Mucosa of stomach (tissue), 1 donor: Measurements from ENCODE around the gene ELP2.
A peak's percentile ranks its signal among the peaks of the same experiment; 100 is the strongest.

ENCODE experiments used
- H3K27me3 ChIP-seq: one replicate; pipeline ENCODE4 v1.7.0; 2013; ENCODE audit warnings: mild to moderate bottlenecking, low read length; ENCODE audit not compliant: control insufficient read depth, insufficient read depth
- H3K36me3 ChIP-seq: one replicate; pipeline ENCODE4 v1.7.0; 2013; ENCODE audit warnings: low read length; ENCODE audit not compliant: control insufficient read depth, insufficient read depth
- H3K4me1 ChIP-seq: one replicate; pipeline ENCODE4 v1.7.0; 2013; ENCODE audit warnings: mild to moderate bottlenecking, low read length; ENCODE audit not compliant: control insufficient read depth, insufficient read depth
- H3K4me3 ChIP-seq: one replicate; pipeline ENCODE4 v1.7.0; 2013; ENCODE audit warnings: low read length
- H3K9ac ChIP-seq: one replicate; pipeline ENCODE4 v1.7.0; 2013; ENCODE audit warnings: mild to moderate bottlenecking, low read length, moderate library complexity
- H3K9me3 ChIP-seq: one replicate; pipeline ENCODE4 v1.7.0; 2013; ENCODE audit warnings: mild to moderate bottlenecking, low read length, moderate library complexity; ENCODE audit not compliant: control insufficient read depth
- donor health status: Pancreatic carcinoma.

The ELP2 gene

DNA sequence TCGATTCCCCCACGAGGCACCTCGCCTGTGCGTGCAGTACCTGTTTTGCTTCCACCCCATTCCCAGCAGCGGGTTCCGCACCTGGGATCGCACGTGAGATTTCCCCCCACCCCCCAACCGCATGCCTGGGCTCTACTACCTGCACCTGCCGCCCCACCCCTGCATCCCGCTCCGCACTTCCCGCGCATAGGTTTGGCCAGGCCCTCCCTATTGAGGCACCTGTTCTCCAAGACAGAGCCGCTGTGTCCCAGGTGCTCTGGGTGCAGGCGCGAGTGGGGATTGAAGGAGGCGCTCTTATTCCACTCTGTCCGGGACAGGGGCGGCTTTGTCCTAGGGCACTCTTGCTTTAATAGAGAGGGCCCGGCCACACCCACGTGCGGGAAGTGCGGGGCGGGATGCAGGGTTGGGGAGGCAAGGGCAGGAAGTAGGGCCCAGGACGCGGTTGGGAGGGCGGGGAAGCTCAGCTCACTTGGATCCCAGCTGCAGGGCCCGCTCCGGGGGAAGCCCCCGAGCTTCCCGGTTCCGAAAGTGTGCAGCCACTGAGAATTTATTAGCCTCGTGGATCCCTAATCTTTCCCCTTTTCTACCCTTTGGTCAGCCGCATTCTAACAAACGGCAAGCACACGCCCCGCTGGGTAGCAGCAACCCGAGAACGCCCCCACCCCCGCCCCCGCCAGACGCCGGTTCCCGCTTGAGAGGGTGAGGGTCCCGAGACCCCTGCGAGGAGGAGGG, 56.9 kb downstream of the ELP2 start:
- H3K9ac ChIP-seq, result peak overlapping the region; percentile 83
- peak overlapping the region; percentile 62 for H3K4me3 ChIP-seq
- no peaks in the 10 kb centered on the region for H3K9me3 ChIP-seq
- peaks cover 4% of the 10 kb centered on the region for H3K27me3 ChIP-seq
- no peaks in the 10 kb centered on the region for H3K36me3 ChIP-seq
- H3K4me1 ChIP-seq, result peaks cover 14% of the 10 kb centered on the region

DNA sequence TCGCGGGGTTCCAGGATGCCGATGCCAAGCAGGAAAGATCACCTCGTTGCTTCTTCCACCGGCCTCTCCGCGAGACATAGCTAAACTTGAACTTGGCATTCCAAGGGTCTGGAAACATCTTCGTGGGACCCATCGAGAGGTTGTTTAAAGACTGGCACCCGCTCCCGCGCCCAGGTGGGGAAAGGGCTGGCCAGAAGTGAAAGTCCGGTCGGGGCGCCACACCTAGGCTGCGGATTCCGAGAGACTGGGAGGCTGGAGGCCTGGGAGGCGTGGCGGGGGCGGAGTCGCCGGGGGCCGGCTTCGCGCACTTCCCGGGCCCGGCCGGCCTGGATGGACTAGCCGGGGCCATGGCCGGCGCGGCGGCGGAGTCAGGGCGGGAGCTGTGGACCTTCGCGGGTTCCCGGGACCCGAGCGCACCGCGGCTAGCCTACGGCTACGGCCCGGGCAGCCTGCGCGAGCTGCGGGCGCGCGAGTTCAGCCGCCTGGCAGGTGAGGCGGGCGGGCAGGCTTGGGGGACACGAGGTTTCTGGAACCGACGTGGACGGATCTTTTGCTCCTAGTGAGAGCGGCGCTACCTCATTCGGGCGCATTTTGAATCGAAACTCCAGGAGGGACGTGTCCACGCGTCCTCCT, 57.6 kb downstream of the ELP2 start, which contains the start of gene MOCOS:
TSS of gene MOCOS (plus strand) at position 305 of the 633 bp plus-strand sequence. CDS start at position 348, 43 bp downstream.
- H3K27me3 ChIP-seq, result peaks cover 4% of the 10 kb centered on the region
- peak within 1 kb of the TSS; percentile 62 for H3K4me3 ChIP-seq
- H3K4me1 ChIP-seq, result peaks cover 14% of the 10 kb centered on the region
- peak within 1 kb of the TSS; percentile 83 for H3K9ac ChIP-seq
- no peaks in the 10 kb centered on the region for H3K9me3 ChIP-seq
- no peaks in the 10 kb centered on the region for H3K36me3 ChIP-seq

DNA sequence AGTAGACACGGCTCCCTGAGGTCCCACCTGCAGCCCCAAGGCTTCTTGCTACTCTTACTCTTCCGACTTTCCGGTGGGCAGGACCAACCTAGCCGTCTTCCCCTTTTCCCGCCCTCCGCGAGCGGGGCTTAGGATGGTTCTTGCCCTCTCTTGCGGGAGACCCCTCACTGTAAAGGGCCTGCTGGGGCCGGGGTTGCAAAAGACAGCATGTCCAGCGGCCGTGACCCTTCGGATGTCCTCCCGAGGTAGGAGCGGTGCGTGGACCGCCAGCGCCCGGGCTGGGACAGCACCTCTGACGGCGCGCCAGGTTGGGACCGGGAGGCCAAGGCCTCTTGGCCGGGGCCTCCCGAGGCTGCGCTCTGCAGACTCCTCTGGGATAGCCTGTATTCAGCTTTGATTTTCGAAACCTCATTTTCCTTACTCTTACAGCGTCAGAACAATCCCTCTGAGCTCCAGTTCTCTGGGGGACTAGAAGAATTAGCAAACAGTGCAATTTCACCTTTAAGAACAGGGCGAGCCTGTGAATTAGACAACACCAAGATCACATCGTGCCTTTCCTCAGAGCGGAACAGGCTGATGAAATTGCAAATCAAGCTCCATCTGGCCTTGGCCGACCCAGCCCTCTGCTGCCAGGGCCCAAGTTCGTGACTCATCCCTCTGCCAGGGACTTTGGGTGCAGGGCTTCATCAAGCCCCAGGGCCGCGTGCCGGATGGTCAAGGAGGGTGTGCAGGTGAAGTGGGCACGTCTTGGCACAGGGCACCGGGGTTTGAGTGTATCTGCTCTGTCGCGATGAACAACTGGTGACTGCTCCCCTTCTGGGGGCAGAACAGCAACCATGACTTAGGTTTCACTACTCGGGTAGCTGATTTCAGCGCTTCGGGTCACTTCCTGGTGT, 58.4 kb downstream of the ELP2 start:
- H3K27me3 ChIP-seq, result peaks cover 4% of the 10 kb centered on the region
- H3K4me1 ChIP-seq, result peaks cover 14% of the 10 kb centered on the region
- H3K36me3 ChIP-seq, result no peaks in the 10 kb centered on the region
- H3K4me3 ChIP-seq, result peak overlapping the region; percentile 62
- no peaks in the 10 kb centered on the region for H3K9me3 ChIP-seq
- H3K9ac ChIP-seq, result peak overlapping the region; percentile 83

DNA sequence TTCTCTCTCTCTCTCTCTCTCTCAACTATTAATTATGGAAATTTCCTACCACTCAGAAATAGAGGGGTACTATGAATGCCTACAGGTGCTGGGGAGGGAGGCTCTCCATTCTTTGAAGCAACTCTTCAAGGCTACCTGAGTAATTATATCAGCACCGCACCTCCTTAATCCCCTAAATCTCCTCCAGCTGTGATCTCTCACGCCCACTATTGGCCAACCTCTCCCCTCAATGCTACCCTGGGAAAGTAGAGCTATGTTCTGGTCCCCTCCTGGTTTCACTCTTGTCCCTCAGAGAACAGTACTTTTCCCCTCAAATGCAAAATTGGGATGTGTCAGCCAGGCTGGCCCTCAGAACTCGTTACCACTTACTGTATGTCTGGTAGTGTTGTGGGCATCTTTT, 59.2 kb downstream of the ELP2 start:
- H3K27me3 ChIP-seq, result peaks cover 4% of the 10 kb centered on the region
- H3K9ac ChIP-seq, result no peak overlapping the region
- H3K4me1 ChIP-seq, result peaks cover 14% of the 10 kb centered on the region
- no peaks in the 10 kb centered on the region for H3K9me3 ChIP-seq
- H3K4me3 ChIP-seq, result no peak overlapping the region
- no peaks in the 10 kb centered on the region for H3K36me3 ChIP-seq

DNA sequence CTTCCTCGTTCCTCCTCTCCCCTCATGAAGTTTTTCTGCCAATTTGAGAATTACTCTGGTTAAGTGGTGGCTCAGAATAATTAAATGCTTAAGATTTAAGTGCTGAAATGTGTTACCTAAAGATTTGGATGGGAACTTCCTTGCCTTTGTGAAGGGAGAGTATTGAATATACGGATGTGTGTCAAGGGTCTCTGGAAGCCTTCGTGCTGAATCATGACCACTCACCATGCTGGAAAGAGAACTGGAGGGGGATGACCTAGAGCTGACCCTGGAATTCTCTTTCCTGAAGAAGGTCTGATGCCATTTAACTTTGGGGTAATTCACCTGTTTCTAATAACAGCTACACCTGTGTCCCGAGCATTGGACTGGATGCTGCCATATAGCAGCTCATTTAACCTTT, 59.8 kb downstream of the ELP2 start:
- Histone ChIP-seq H3K9me3 (no peaks in the 10 kb centered on the region), H3K36me3 (no peaks in the 10 kb centered on the region), H3K9ac (no peak overlapping the region), H3K4me1 (peaks cover 14% of the 10 kb centered on the region), H3K27me3 (peaks cover 4% of the 10 kb centered on the region), H3K4me3 (no peak overlapping the region)

DNA sequence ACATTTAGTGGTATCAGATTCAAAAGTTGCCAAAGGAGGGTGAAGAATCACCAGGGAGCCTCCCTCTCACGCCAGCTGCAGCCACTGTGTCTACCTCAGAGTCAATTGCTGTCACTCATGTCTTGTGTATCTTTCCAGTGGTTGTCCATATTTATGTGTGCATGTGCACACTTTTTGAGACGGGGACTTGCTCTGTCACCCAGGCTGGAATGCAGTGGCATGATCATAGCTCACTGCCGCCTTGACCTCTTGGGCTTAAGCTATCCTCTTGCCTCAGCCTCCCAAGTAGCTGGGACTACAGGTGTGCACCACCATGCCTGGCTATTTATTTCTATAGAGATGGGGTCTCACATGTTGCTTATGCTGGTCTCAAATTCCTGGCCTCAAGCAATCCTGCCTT, 61.6 kb downstream of the ELP2 start:
- H3K9ac ChIP-seq, result no peak overlapping the region
- H3K4me3 ChIP-seq, result no peak overlapping the region
- H3K36me3 ChIP-seq, result no peaks in the 10 kb centered on the region
- H3K9me3 ChIP-seq, result no peaks in the 10 kb centered on the region
- peaks cover 4% of the 10 kb centered on the region for H3K27me3 ChIP-seq
- H3K4me1 ChIP-seq, result peaks cover 14% of the 10 kb centered on the region

DNA sequence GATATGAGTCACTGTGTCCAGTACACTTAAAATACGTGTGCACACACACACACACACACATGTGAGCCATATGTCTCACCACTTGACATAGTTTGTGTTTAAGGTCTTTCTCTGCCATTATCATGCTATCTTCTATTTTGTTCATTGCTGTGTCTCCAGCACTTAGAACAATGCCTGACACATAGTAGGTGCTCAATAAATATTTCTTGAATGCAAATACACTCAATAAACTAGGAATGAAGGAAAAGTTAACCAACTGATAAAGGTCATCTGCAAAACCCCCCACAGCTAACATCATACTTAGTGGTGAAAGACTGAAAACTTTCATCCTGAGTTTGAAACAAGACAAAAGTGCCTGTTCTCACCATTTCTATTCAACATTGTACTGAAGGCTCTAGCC, 62.0 kb downstream of the ELP2 start:
- H3K4me3 ChIP-seq, result no peak overlapping the region
- peaks cover 4% of the 10 kb centered on the region for H3K27me3 ChIP-seq
- H3K4me1 ChIP-seq, result peaks cover 14% of the 10 kb centered on the region
- H3K36me3 ChIP-seq, result no peaks in the 10 kb centered on the region
- no peaks in the 10 kb centered on the region for H3K9me3 ChIP-seq
- no peak overlapping the region for H3K9ac ChIP-seq

DNA sequence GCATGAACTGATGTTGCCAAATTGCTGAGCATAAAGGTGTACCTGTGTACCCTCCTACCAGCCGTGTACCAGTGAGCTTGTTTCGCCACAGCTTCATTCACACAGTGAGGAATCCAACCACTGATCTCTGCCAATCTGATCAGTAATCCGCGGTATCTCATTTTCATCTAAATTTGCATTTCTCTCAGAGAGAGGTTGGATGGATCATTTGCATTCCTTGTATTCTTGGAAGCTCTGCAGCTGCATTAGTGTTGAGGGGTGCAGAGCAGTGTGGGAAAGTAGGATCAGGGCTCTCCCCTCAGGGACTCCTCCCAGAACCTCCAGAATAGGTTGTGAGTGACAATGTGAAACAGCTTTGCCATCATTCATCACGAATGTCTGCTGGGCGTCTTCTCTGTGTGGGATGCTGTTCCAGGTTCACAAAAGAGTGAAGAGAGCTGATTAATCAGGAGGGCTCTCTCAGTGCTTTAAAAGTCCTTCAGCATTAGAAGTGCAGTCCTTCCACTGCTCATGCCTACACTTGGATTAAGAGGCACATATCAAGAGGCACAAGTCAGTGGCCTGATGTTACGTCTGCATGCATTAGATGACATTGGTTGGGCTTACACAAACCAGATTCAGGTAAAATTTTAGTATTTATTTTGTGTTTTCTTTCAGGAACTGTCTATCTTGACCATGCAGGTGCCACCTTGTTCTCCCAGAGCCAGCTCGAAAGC, 65.1 kb downstream of the ELP2 start:
- H3K4me1 ChIP-seq, result no peaks in the 10 kb centered on the region
- H3K4me3 ChIP-seq, result no peak overlapping the region
- H3K9me3 ChIP-seq, result no peaks in the 10 kb centered on the region
- no peaks in the 10 kb centered on the region for H3K36me3 ChIP-seq
- no peak overlapping the region for H3K9ac ChIP-seq
- H3K27me3 ChIP-seq, result no peaks in the 10 kb centered on the region

DNA sequence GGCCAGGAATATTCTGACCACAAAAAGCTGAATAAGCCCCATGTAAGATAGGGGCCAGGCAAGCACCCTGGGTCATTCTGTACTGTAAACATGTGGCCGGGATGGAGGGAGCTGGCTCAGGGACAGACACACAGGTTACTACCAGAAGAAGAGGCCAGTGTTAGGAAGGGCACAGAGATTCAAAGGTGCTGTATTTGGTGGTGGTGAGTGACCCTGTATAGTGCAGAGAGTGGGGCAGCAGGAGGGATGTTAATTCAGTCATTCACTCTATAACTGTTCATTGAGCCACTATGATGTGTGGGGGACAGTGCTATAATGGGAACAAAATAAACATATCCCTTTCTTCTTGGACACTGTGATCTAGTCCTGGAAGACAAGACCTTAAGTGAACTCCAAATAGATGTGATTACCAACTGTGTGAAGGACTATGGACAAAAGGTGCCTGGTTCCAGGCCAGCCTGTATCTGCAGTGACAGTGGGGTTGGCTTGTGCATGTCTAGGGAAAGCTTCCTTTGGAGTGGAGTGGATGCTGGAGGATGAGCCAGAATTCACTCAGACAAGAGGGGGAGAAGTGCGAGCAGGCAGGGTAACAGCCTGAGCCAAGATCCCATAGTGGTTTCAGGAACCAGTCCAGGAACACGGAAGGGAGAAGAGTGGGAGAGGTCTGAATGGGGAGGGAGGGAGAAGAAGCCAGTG, 65.9 kb downstream of the ELP2 start:
- no peaks in the 10 kb centered on the region for H3K36me3 ChIP-seq
- no peaks in the 10 kb centered on the region for H3K27me3 ChIP-seq
- H3K9ac ChIP-seq, result no peak overlapping the region
- H3K4me1 ChIP-seq, result no peaks in the 10 kb centered on the region
- no peaks in the 10 kb centered on the region for H3K9me3 ChIP-seq
- no peak overlapping the region for H3K4me3 ChIP-seq

DNA sequence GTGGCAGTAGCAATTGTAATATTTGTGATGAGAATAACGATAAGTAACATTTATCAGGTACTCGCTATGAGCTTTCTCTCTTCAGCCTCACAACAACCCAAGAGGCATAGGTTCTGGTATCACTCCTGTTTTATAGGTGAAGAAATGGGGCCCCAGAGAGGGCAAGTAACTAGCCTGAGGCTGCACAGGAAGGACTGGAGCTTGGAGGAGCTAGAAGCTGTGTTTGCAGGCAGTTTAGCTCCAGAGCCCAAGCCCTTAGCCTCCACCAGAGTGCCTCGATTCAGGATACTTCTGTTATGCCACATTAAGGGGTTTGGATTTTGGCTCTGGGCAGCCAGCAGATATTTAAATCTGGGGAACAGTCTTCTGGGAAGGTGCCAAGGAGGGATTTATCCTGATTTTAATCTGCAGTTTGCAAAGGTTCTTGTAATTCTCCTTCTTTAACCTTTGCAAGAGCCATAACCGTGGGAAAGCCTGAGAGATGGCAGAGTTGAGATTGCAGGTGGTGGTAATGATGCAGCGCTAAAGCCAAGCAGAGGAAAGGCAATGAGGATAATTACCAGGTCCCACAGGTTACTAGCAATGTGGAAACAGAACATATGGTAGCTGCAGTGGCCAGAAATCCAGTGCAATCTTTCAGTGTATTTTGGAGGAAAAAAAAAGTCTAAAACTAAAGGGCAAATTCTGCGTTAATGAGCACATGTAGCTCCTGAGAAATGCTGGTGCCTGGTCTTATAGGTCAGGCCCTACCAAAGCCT, 66.7 kb downstream of the ELP2 start:
- Histone ChIP-seq H3K9ac (no peak overlapping the region), H3K27me3 (no peaks in the 10 kb centered on the region), H3K36me3 (no peaks in the 10 kb centered on the region), H3K4me1 (no peaks in the 10 kb centered on the region), H3K9me3 (no peaks in the 10 kb centered on the region), H3K4me3 (no peak overlapping the region)
